GM10248 (cell line): ENCODE measurements around the gene ZDHHC3.
A peak's percentile ranks its signal among the peaks of the same experiment; 100 is the strongest.

ENCODE experiments used
- CTCF ChIA-PET: fragments of 300-600 bp; sonication (Branson Sonifier 250); formaldehyde crosslinking; extraction: SDS; loops from one replicate; lab custom pipeline; 2021; ENCODE audit warnings: antibody characterized with exemption; lab: Yijun Ruan, JAX
- POLR2A ChIA-PET: fragments of 350-650 bp; sonication (Branson Sonifier 250); formaldehyde crosslinking; extraction: SDS; loops from one replicate; lab custom pipeline; 2020; ENCODE audit warnings: antibody characterized with exemption; lab: Yijun Ruan, JAX
- DNase-seq: peaks from one replicate; pipeline ENCODE4 v3.0.0; 2012; ENCODE audit errors: extremely low spot score
- CTCF ChIP-seq: IDR thresholded peaks from 2 replicates; pipeline ENCODE4 v1.5.1; 2012; ENCODE audit warnings: mild to moderate bottlenecking, low read depth; ENCODE audit errors: extremely low read depth, missing control alignments, control extremely low read depth

Gene ZDHHC3

GRCh38 chr3:45016916-45017315 is 40.9 kb upstream of the ZDHHC3 start:
- ChIA-PET CTCF (interaction anchor here (1.0 to 2.0 kb wide), 3 partner anchors 10 to 24 kb away, joined by 3 to 9 read pairs (median 3); no protein-coding TSS in a partner anchor), POLR2A (no interaction called here)
- DNase-seq, result no peak
- TF ChIP-seq CTCF, result no peak

- no peak for TF ChIP-seq CTCF
- no peak for DNase-seq
- ChIA-PET POLR2A (no interaction called here), CTCF (interaction anchor here (0.9 to 1.2 kb wide), 4 partner anchors 9 to 24 kb away, joined by 3 to 4 read pairs (median 3); no protein-coding TSS in a partner anchor)
These were observed 36.6 kb upstream of the ZDHHC3 start for GRCh38 chr3:45012577-45012976.

- CTCF ChIA-PET, result interaction anchor here (0.9 to 1.2 kb wide), 5 partner anchors 9 to 142 kb away, joined by 3 to 4 read pairs (median 3); no protein-coding TSS in a partner anchor
- no peak for TF ChIP-seq CTCF
- peak; percentile 59 for DNase-seq
- POLR2A ChIA-PET, result no interaction called here
These were observed 36.0 kb upstream of the ZDHHC3 start for GRCh38 chr3:45011756-45012508.

GRCh38 chr3:45010811-45011333 is 34.9 kb upstream of the ZDHHC3 start:
- ChIA-PET POLR2A (no interaction called here), CTCF (interaction anchor here (1.1 to 1.5 kb wide), 2 partner anchors 9 to 143 kb away, joined by 3 read pairs; no protein-coding TSS in a partner anchor)
- no peak for DNase-seq
- no peak for TF ChIP-seq CTCF

GRCh38 chr3:45009868-45010267 is 33.9 kb upstream of the ZDHHC3 start:
- TF ChIP-seq CTCF, result no peak
- POLR2A ChIA-PET, result no interaction called here
- no peak for DNase-seq
- CTCF ChIA-PET, result interaction anchor here (2.0 kb wide), 1 partner anchor 11 kb away, joined by 6 read pairs; no protein-coding TSS in a partner anchor

- no peak for TF ChIP-seq CTCF
- POLR2A ChIA-PET, result no interaction called here
- CTCF ChIA-PET, result interaction anchor here (1.1 to 2.0 kb wide), 3 partner anchors 9 to 16 kb away, joined by 3 to 6 read pairs (median 4); no protein-coding TSS in a partner anchor
- no peak for DNase-seq
These were observed 32.1 kb upstream of the ZDHHC3 start for GRCh38 chr3:45008117-45008516.
